GM21360 (cell line): ENCODE measurements around the gene CCDC197.

ENCODE experiments used
- ATAC-seq: cut with Tn5 transposase; IDR thresholded peaks from one replicate; pipeline ENCODE4 v1.9.1; 2021; ENCODE audit warnings: mild to moderate bottlenecking, moderate library complexity; ENCODE audit not compliant: unreplicated experiment

CCDC197 gene

GRCh38 chr14:93960774-93961438 is 36.2 kb upstream of the CCDC197 start:
- no peak for ATAC-seq

GRCh38 chr14:93961620-93962019 is 35.5 kb upstream of the CCDC197 start:
- ATAC-seq, result no peak

GRCh38 chr14:93962701-93963601 is 34.1 kb upstream of the CCDC197 start:
- ATAC-seq, result peak; percentile 39

GRCh38 chr14:93963692-93964091 is 33.4 kb upstream of the CCDC197 start:
- ATAC-seq, result no peak

GRCh38 chr14:93964281-93964680 is 32.8 kb upstream of the CCDC197 start:
- ATAC-seq, result no peak

GRCh38 chr14:93964820-93965286 is 32.2 kb upstream of the CCDC197 start:
- no peak for ATAC-seq

- ATAC-seq, result no peak
Observed at GRCh38 chr14:93965287-93965821, 31.7 kb upstream of the CCDC197 start.

GRCh38 chr14:93965946-93966474 is 31.1 kb upstream of the CCDC197 start:
- no peak for ATAC-seq

- ATAC-seq, result peak; percentile 40
Observed at GRCh38 chr14:93967637-93968250, 29.4 kb upstream of the CCDC197 start.

- ATAC-seq, result no peak
Observed at GRCh38 chr14:93969082-93969828, 27.8 kb upstream of the CCDC197 start.

- ATAC-seq, result no peak
Observed at GRCh38 chr14:93970585-93970964, 26.5 kb upstream of the CCDC197 start.

- peak; percentile 29 for ATAC-seq
Observed at GRCh38 chr14:93970965-93971634, 26.0 kb upstream of the CCDC197 start.

- ATAC-seq, result no peak
Observed at GRCh38 chr14:93971635-93972027, 25.5 kb upstream of the CCDC197 start.

- ATAC-seq, result no peak
Observed at GRCh38 chr14:93972618-93973205, 24.4 kb upstream of the CCDC197 start.

GRCh38 chr14:93973607-93974006 is 23.5 kb upstream of the CCDC197 start:
- ATAC-seq, result no peak

- no peak for ATAC-seq
Observed at GRCh38 chr14:93974299-93974698, 22.8 kb upstream of the CCDC197 start.

GRCh38 chr14:93974833-93975232 is 22.3 kb upstream of the CCDC197 start:
- ATAC-seq, result no peak

- peak; percentile 72 for ATAC-seq
Observed at GRCh38 chr14:93975791-93976476, 21.2 kb upstream of the CCDC197 start.
